Kidney epithelial cell (primary cell): Measurements from ENCODE around the gene AARS2. TPM values are rescaled to one million over a fixed set of nuclear protein-coding genes. Genes with fewer than 3 reads are reported as not detected.
A peak's percentile ranks its signal among the peaks of the same experiment; 100 is the strongest.

Experiments
- DNase-seq: peaks from one replicate; pipeline ENCODE4 v3.0.0-alpha.2; 2010; ENCODE audit warnings: low read depth
- H3K27me3 ChIP-seq: 2 replicates; pipeline ENCODE4 v1.6.0; 2011; ENCODE audit warnings: low read length; ENCODE audit not compliant: control insufficient read depth, insufficient read depth
- H3K36me3 ChIP-seq: 2 replicates; pipeline ENCODE4 v1.5.1; 2011; ENCODE audit warnings: low read length; ENCODE audit not compliant: control insufficient read depth, insufficient read depth
- H3K4me3 ChIP-seq: 2 replicates; pipeline ENCODE4 v1.5.1; 2011; ENCODE audit warnings: low read depth, mild to moderate bottlenecking, control low read depth, low read length
- total RNA-seq: library from RNA; depleted of rRNA; stranded (reverse); fragments of >200 nt; gene quantifications from 2 replicates; pipeline ENCODE4 v1.2.3, GENCODE V29; 2015
- TF ChIP-seq, protein P1 (sequence below): IDR thresholded peaks from 2 replicates; pipeline ENCODE4 v1.5.1; 2011; ENCODE audit warnings: mild to moderate bottlenecking, moderate library complexity, low read length, control low read depth, inconsistent platforms; ENCODE audit not compliant: insufficient read depth, poor library complexity, severe bottlenecking

AARS2 gene
- total RNA-seq, 1 donor from 2014 or later, result 11.9 TPM

DNA sequence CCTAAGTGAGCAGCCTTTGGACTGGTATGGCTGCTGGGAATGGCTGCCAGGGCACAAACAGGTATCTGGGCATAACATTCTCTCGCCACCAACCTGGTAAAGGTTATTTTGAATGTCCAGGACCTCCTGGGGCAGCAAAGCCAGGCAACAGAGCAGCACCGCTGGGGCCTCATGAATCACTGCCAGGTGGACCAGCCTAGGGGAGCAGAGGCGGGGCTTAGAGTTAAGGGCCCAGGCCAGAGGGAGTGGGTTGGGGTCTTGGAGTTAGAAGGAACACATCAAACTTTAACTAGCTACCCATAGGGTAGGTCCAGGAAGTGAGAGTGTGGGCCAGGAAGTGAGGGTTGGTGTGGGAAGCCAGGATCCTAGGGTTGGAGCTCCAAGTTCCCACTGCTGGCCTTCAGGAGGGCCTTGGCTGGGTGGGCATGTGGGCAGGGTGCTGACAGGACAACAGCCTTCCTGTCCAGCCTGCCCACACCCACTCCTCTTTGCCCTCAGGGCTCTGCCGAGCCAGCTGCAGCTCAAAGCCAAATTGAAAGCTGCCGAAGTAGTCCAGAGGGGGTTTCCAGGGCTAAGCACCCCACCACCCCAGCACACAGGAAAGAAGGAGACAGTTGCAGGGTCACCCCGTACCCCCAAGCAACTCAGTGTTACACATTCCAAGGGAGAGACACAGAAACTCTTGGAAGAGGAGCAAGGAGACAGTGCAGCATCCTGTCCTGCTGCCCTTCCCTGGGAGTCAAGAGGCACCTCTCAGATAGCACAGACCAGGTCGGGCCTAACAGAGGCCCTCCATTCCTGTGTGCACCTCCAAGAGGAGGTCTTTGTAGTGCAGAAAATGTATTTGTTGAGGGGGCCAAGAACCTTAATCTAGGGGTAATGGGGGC, 50.4 kb downstream of the AARS2 start:
- no peaks in the 10 kb centered on the region for H3K27me3 ChIP-seq
- peak overlapping the region; percentile 70 for H3K4me3 ChIP-seq
- no peak for DNase-seq
- no peaks in the 10 kb centered on the region for H3K36me3 ChIP-seq
- TF ChIP-seq, protein P1, sequence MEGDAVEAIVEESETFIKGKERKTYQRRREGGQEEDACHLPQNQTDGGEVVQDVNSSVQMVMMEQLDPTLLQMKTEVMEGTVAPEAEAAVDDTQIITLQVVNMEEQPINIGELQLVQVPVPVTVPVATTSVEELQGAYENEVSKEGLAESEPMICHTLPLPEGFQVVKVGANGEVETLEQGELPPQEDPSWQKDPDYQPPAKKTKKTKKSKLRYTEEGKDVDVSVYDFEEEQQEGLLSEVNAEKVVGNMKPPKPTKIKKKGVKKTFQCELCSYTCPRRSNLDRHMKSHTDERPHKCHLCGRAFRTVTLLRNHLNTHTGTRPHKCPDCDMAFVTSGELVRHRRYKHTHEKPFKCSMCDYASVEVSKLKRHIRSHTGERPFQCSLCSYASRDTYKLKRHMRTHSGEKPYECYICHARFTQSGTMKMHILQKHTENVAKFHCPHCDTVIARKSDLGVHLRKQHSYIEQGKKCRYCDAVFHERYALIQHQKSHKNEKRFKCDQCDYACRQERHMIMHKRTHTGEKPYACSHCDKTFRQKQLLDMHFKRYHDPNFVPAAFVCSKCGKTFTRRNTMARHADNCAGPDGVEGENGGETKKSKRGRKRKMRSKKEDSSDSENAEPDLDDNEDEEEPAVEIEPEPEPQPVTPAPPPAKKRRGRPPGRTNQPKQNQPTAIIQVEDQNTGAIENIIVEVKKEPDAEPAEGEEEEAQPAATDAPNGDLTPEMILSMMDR, result no peak

DNA sequence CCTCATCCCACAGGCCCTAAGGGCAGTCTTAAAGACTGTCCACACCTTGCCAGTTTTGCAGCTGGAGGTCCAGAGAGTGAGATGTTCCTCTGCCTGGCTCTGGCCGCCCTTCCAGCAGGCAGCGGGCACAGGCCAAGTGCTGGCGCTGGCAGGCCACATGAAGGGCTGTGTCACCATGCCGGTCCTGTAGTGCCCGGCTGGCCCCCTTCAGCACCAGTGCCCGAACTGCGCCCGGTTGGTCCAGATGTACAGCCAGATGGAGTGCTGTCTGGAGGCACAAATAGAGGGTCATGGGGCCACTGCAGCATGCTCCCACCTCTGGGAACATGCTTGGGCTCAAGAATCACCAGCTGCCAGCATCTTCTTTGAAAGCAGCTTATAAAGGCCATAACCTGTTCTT, 51.6 kb downstream of the AARS2 start:
- TF ChIP-seq, protein P1, result no peak
- Histone ChIP-seq H3K4me3 (no peak overlapping the region), H3K36me3 (no peaks in the 10 kb centered on the region), H3K27me3 (no peaks in the 10 kb centered on the region)
- DNase-seq, result no peak

DNA sequence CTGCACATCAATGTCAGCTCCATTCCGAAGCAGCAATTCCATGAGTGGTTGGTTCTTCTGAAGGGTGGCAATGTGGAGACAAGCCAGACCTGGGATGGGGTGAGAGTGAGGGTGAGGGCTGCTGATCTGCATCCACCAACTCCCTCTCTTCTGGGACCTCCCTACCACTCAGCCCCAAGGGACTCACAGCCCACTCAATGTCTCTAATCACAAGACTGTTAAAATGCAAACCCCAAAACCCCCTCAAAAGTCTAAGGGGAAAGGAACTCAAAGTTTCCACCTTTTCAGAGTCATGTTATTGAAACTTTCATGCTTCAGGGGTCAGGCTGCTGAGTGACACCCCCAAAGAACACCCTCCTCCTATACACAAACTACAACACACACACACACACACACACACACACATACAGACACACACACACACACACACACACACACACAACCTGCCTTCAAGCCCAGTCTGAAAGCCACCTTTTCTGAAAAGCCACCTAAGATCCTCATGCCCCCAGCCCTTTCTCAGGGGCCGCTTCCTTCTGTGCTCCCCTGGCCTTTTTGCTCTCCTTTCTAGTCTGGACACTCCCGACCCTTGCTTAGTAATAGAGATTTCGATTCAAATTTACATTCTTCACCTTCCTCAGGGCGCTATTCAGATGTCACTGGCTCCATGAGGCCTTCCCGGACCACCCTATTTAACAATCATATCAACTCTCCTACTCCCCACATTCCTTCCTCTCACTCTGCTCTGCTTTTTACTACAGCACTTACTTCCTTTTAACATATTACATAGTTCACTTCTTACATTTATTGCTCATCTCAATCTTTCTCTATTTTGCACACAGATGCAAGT, 52.5 kb downstream of the AARS2 start:
- Histone ChIP-seq H3K4me3 (no peak overlapping the region), H3K36me3 (no peaks in the 10 kb centered on the region), H3K27me3 (no peaks in the 10 kb centered on the region)
- TF ChIP-seq, protein P1, result no peak
- no peak for DNase-seq

DNA sequence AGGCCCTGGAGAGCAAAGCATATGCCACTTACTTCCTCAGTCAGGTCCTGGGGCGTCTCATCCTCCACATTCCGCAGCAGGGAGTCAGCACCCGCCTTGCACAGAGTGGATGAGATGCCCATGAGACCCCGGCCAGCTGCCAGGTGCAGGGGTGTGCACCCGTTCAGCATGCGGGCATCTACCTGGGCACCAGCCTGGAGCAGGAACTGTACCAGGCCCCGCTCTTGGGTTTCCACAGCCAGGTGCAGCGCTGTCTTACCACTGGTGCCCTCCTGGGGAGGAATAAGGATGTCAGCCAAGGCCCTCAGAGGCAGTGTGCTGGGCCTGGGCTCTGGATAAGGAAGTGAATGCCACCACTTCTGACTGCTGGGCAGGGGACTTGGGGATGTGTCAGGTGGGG, 53.1 kb downstream of the AARS2 start:
- Histone ChIP-seq H3K36me3 (peaks cover 1% of the 10 kb centered on the region), H3K4me3 (no peak overlapping the region), H3K27me3 (no peaks in the 10 kb centered on the region)
- TF ChIP-seq, protein P1, result no peak
- no peak for DNase-seq

DNA sequence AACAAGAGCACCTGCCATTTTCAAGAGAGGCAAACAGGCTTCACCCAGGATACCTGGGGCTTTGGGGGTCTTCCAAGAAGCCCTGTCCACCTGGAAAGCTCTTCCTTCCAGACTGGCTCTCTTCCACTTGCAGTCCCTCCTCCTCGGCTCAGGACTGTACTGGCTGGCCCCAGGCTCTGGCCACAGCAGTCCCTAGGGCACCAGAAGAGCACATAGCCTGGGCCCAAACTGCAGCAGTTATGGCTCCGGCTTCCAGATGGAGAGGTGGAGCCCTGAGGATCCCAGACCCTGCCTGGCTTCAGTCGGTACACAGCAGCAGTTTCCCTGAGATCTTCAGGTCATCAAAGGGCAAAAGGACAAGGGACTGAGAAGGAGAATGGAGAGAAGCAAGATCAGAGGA, 54.2 kb downstream of the AARS2 start:
- H3K36me3 ChIP-seq, result peaks cover 6% of the 10 kb centered on the region
- no peak overlapping the region for H3K4me3 ChIP-seq
- TF ChIP-seq, protein P1, result no peak
- H3K27me3 ChIP-seq, result no peaks in the 10 kb centered on the region
- DNase-seq, result no peak
